Activated CD4-positive, alpha-beta T cell treated with anti-CD3 and anti-CD28 coated beads, Interleukin-2, amount 10 ng/mL, durations not matched to agents 7 days and 5 days (primary cell): ENCODE data around the gene ZNF789. TPM values are rescaled to one million over a fixed set of nuclear protein-coding genes. Genes with fewer than 3 reads are reported as not detected.
A peak's percentile ranks its signal among the peaks of the same experiment; 100 is the strongest.

ENCODE experiments used
- CTCF ChIA-PET: fragments of 350-600 bp; sonication (Branson Sonifier 250); formaldehyde crosslinking; loops from one replicate; lab custom pipeline; 2021; ENCODE audit warnings: antibody characterized with exemption; lab: Charles Lee
- POLR2A ChIA-PET: fragments of 350-600 bp; sonication (Branson Sonifier 250); formaldehyde crosslinking; loops from one replicate; lab custom pipeline; 2021; ENCODE audit warnings: antibody characterized with exemption; lab: Charles Lee
- DNase-seq: peaks from one replicate; pipeline ENCODE4 v3.0.0-alpha.2; 2020
- H3K27ac Mint-ChIP-seq: one replicate; pipeline ENCODE4 v1.8.0; 2021; ENCODE audit warnings: mild to moderate bottlenecking, moderate library complexity, mixed read lengths
- H3K27me3 Mint-ChIP-seq: one replicate; pipeline ENCODE4 v1.8.0; 2021; ENCODE audit warnings: mixed read lengths
- H3K36me3 Mint-ChIP-seq: one replicate; pipeline ENCODE4 v1.8.0; 2021; ENCODE audit warnings: low read depth, mixed read lengths
- H3K4me1 Mint-ChIP-seq: one replicate; pipeline ENCODE4 v1.8.0; 2021; ENCODE audit warnings: mixed read lengths
- H3K4me3 Mint-ChIP-seq: one replicate; pipeline ENCODE4 v1.8.0; 2021; ENCODE audit warnings: mild to moderate bottlenecking, moderate library complexity, mixed read lengths
- H3K9me3 Mint-ChIP-seq: one replicate; pipeline ENCODE4 v1.8.0; 2021; ENCODE audit warnings: mixed read lengths
- total RNA-seq, 2 experiments: library from RNA; stranded (reverse); gene quantifications; one replicate each; pipeline ENCODE4 v1.2.3, GENCODE V29; 2021

Gene ZNF789
- total RNA-seq, 2 experiments from 2014 or later = 28.1 to 28.2 TPM

DNA sequence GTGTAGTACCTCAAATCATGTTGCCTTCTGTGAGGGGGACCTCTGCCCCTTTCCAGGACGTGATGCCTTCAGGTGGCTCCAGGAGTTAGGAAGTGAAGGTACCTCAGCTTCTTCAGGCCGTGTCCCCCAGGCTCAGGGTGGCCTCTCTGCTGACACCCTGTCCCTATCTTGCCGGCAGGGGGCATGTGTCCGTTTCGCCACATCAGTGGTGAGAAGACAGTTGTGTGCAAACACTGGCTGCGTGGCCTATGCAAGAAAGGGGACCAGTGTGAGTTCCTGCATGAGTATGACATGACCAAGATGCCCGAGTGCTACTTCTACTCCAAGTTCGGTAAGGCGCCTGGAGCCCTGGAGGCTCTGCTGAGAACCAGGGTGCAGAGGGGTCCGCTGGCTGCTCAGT lies 24.7 kb upstream of the ZNF789 start:
- POLR2A ChIA-PET = no interaction called here
- H3K4me3 Mint-ChIP-seq = no peak overlapping the region
- DNase-seq = peak; percentile 20
- H3K27ac Mint-ChIP-seq = no peak overlapping the region
- H3K9me3 Mint-ChIP-seq = no peaks in the 10 kb centered on the region
- peaks cover 7% of the 10 kb centered on the region for H3K4me1 Mint-ChIP-seq
- CTCF ChIA-PET = interaction anchor here (0.6 to 1.2 kb wide), 4 partner anchors 11 to 182 kb away, joined by 3 to 5 read pairs (median 3); no protein-coding TSS in a partner anchor
- no peaks in the 10 kb centered on the region for H3K27me3 Mint-ChIP-seq
- H3K36me3 Mint-ChIP-seq = peaks cover 39% of the 10 kb centered on the region

DNA sequence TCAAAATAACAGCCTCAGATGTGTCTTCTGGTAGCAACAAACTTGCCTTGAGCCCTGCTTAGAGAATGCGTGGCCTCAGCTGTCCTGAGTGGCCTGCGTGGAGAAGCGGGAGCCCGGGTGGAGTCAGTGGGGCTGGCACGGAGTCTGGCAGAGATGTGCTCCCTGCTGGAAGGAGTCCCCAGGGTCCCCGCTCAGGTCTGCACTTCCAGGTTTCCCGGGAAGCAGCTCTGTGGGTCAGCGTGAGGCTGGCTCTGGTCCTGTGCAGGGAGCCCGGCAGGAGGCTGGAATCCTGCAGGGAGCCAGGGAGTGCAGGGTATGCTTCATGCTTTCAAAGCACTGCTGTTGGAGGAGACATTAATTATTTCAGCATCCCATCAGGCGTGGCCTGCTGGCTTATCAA lies 23.8 kb upstream of the ZNF789 start:
- Mint-ChIP-seq H3K4me1 (peaks cover 2% of the 10 kb centered on the region), H3K27ac (no peak overlapping the region), H3K4me3 (no peak overlapping the region), H3K36me3 (peaks cover 36% of the 10 kb centered on the region), H3K9me3 (no peaks in the 10 kb centered on the region), H3K27me3 (no peaks in the 10 kb centered on the region)
- POLR2A ChIA-PET = no interaction called here
- CTCF ChIA-PET = interaction anchor here (0.9 to 1.6 kb wide), 3 partner anchors 10 to 62 kb away, joined by 3 to 5 read pairs (median 4); no protein-coding TSS in a partner anchor
- DNase-seq = no peak

DNA sequence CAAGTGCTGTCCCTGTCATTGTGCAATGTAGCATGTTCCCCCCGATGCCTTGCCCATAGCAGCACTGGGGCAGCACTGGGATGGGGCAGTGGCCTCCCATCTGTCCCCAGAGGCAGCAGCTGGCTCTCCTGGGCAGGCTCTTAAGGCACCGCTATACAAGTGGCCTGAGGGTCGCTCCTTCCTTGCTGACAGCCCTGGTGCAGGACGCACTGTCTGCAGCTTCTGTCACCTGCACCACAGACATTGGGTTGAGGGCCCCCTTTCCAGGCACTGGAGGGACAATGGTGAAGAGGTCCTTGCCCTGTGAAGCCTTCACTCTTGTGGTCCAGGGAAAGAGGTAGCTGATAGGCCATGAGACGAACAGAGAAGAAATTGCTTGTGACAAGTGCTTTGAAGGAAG lies 23.4 kb upstream of the ZNF789 start:
- ChIA-PET POLR2A (no interaction called here), CTCF (interaction anchor here (0.9 to 1.6 kb wide), 3 partner anchors 10 to 62 kb away, joined by 3 to 4 read pairs (median 3); no protein-coding TSS in a partner anchor)
- H3K4me3 Mint-ChIP-seq = no peak overlapping the region
- H3K4me1 Mint-ChIP-seq = peaks cover 2% of the 10 kb centered on the region
- no peaks in the 10 kb centered on the region for H3K9me3 Mint-ChIP-seq
- peaks cover 37% of the 10 kb centered on the region for H3K36me3 Mint-ChIP-seq
- H3K27me3 Mint-ChIP-seq = no peaks in the 10 kb centered on the region
- no peak for DNase-seq
- H3K27ac Mint-ChIP-seq = no peak overlapping the region

DNA sequence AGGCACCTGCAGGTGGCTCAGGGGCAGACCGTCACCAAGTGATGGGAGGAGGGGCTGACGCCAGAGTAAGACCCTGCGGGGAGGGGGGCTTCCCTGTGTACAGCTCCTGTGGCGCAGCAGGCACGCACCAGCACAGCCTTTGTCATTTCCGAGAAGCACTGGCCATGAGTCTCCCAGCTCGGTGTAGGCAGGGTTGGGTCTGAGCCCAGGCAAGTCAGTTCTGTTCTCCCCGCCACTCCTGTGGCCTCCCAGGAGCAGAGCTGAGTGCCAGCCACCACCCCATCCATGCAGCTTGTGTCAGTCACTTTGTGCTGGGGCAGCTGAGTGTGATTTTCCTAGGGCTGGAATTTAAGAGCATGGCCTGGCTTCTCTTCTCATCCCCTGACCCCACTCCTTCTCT lies 20.8 kb upstream of the ZNF789 start:
- Mint-ChIP-seq H3K27me3 (no peaks in the 10 kb centered on the region), H3K27ac (no peak overlapping the region), H3K36me3 (peaks cover 30% of the 10 kb centered on the region), H3K4me1 (no peaks in the 10 kb centered on the region), H3K9me3 (no peaks in the 10 kb centered on the region), H3K4me3 (no peak overlapping the region)
- ChIA-PET CTCF (no interaction called here), POLR2A (no interaction called here)
- DNase-seq = no peak

DNA sequence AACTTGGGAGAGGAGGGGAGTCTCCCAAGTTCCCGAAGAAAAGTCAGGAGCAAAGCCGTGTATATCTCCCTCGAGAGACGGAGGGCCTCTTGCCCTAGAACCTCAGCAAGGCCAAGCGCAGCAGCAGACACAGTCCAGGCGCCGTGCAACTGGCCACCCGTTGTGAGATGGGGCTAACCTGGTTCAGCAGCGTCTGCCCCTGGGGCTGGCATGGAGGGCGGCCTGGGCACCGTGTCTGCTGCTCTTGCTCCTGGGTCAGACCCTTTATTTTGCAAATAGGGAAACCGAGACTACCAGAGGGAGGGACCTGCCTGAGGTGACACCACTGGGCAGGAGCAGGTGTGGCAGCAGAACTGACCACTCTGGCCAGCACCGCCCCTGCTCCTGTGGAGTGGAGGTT lies 20.1 kb upstream of the ZNF789 start:
- no peak overlapping the region for H3K27ac Mint-ChIP-seq
- H3K9me3 Mint-ChIP-seq = no peaks in the 10 kb centered on the region
- peaks cover 32% of the 10 kb centered on the region for H3K36me3 Mint-ChIP-seq
- ChIA-PET CTCF (no interaction called here), POLR2A (no interaction called here)
- H3K27me3 Mint-ChIP-seq = no peaks in the 10 kb centered on the region
- DNase-seq = no peak
- no peak overlapping the region for H3K4me3 Mint-ChIP-seq
- H3K4me1 Mint-ChIP-seq = no peaks in the 10 kb centered on the region

DNA sequence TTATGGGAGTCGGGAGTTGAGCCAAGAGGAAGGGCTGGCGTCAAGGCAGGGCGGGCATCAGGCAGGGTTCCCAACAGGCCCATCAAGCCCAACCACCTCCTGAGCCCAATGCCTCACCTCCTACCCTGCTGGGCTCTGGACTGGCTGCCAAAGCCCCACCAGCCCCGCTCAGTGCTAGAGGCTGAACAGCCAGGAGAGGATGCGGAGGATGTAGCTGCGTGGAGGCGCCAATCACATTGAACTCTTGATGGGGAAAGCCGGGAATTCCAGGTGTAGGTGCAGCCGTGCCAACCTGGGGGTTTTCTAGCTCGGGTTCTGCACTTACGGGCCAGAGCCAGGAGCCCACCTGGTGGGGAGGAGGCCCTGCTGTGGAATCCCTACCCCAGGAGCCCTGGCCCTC lies 19.6 kb upstream of the ZNF789 start:
- Mint-ChIP-seq H3K9me3 (no peaks in the 10 kb centered on the region), H3K4me3 (no peak overlapping the region), H3K36me3 (peaks cover 31% of the 10 kb centered on the region), H3K4me1 (no peaks in the 10 kb centered on the region), H3K27ac (no peak overlapping the region), H3K27me3 (no peaks in the 10 kb centered on the region)
- CTCF ChIA-PET = no interaction called here
- POLR2A ChIA-PET = no interaction called here
- no peak for DNase-seq

DNA sequence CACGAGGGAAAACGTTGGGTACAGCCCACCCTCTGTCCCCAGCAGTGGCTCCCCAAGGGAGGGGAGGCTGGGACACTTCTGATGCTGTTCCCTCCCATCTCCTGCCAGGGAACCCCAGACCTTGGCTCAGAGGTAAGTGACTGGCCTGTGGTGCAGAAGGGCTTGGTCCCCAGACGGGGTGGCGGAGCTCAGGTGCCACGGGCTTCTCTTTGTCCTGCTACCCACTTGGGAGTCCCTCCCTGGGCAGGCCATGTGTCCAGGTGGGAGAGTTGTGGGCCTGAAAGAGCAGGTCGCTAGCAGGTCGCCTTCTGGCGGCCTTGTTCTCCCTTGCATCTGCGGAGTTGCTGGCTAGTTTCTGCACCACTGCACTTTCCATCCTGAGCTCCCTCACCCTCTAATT lies 16.8 kb upstream of the ZNF789 start:
- no peaks in the 10 kb centered on the region for H3K9me3 Mint-ChIP-seq
- H3K27ac Mint-ChIP-seq = no peak overlapping the region
- H3K4me3 Mint-ChIP-seq = no peak overlapping the region
- POLR2A ChIA-PET = interaction anchor here (0.6 kb wide), 1 partner anchor 16 kb away, joined by 3 read pairs; no protein-coding TSS in a partner anchor
- no peaks in the 10 kb centered on the region for H3K27me3 Mint-ChIP-seq
- DNase-seq = no peak
- peaks cover 40% of the 10 kb centered on the region for H3K36me3 Mint-ChIP-seq
- peaks cover 8% of the 10 kb centered on the region for H3K4me1 Mint-ChIP-seq
- CTCF ChIA-PET = interaction anchor here (0.8 to 2.2 kb wide), 3 partner anchors 8 to 20 kb away, joined by 3 to 8 read pairs (median 3); partner anchors contain the start of gene ATP5MF

DNA sequence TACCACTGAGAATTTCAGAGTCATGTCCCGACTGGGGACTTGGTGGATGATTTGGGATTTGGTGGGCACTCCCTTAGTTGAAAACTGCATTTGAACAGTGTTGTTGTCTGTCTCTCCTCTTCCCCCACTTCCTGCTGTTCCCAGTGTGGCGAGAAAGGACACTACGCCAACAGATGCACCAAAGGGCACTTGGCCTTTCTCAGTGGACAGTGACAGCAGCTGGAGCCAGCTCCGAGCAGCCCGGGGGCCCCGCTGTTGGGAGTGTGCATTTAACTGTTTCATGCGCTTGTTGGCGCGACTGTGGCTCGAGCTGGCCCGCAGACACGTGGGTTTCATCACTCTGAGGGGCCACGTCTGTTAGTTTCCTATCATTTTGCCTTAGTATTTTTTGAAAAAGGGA lies 16.4 kb upstream of the ZNF789 start:
- H3K36me3 Mint-ChIP-seq = peaks cover 35% of the 10 kb centered on the region
- peak overlapping the region; percentile 20 for H3K27ac Mint-ChIP-seq
- H3K9me3 Mint-ChIP-seq = no peaks in the 10 kb centered on the region
- POLR2A ChIA-PET = interaction anchor here (0.6 kb wide), 1 partner anchor 17 kb away, joined by 3 read pairs; no protein-coding TSS in a partner anchor
- H3K27me3 Mint-ChIP-seq = no peaks in the 10 kb centered on the region
- CTCF ChIA-PET = interaction anchor here (2.2 kb wide), 1 partner anchor 9 kb away, joined by 8 read pairs; the partner anchor contains the start of gene ATP5MF
- DNase-seq = no peak
- H3K4me1 Mint-ChIP-seq = peaks cover 8% of the 10 kb centered on the region
- H3K4me3 Mint-ChIP-seq = no peak overlapping the region

DNA sequence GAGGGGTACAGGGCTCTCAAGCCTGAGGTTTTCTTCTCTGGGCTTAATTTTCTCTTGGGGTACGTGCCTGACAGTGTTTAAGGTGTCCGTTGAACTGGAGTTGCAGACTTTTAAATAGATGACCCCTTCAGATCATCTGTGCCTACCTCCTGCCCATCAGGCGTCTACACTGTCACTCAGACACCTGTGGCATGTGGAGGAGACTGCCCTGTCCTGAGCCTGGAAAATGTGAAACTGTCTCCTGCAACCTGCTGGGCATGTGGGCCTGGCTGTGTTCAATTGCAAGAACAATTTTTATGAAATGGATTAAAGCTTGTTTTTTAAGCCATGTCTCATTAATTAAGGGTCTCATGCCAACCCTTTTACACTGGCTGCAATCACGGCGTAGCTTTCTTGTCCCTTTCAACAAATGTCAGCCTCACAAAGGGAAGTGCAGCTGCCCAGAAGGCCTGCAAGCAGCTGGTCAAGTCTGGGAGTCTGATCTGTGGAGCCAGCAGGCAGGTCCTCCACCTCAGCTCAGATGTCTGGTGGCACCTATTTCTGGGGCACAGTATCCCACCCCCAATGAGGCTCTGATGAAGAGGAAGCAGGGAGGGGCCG lies 15.5 kb upstream of the ZNF789 start:
- H3K27me3 Mint-ChIP-seq = no peaks in the 10 kb centered on the region
- no peak overlapping the region for H3K4me3 Mint-ChIP-seq
- peaks cover 8% of the 10 kb centered on the region for H3K4me1 Mint-ChIP-seq
- ChIA-PET POLR2A (interaction anchor here (0.6 kb wide), 1 partner anchor 41 kb away, joined by 3 read pairs; no protein-coding TSS in a partner anchor), CTCF (interaction anchor here (0.9 to 2.2 kb wide), 2 partner anchors 8 to 181 kb away, joined by 3 to 8 read pairs; partner anchors contain the start of gene ATP5MF)
- H3K27ac Mint-ChIP-seq = no peak overlapping the region
- DNase-seq = no peak
- no peaks in the 10 kb centered on the region for H3K9me3 Mint-ChIP-seq
- H3K36me3 Mint-ChIP-seq = peaks cover 37% of the 10 kb centered on the region

DNA sequence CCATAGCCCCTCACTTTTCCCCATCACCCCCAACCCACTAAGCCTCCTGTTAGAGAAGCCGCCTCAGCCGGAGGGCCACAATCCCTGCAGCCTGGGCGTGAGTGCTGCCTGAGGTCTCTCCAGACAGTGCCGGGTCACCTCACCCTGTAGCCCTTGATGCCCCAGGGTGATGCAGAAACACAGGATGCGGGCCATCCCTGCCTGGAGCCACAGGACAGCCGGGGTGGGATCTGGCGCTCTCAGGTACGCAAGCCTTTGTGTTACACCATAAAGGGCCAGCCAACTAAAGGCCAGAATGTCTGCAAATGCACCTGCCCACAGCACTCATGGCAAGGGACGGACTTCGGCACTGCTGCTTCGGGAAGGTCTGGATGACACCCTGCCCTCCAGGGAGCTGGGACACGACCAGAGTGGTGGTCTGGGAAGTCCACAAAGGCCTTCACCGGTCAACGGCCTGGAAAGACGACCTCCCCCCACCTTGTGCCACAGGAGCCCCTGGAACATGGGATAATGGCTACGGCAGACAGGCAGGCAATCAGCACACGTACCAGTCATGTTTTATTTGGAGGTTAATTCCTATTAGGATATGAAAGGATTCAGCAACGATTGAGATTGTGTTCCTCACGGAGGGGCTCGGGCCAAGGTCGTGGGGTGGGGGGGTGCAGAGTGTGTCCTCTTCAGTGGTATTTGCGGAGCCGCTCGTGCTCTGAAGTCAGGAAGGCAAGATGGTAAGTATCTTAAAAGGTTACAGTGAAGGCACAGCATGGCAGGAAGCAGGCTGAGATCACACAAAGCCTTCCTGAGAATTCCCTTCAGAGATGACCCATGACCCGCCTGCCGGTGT lies 14.8 kb upstream of the ZNF789 start:
- DNase-seq = no peak
- Mint-ChIP-seq H3K4me3 (no peak overlapping the region), H3K36me3 (peaks cover 40% of the 10 kb centered on the region), H3K4me1 (peaks cover 10% of the 10 kb centered on the region), H3K9me3 (no peaks in the 10 kb centered on the region), H3K27ac (no peak overlapping the region), H3K27me3 (no peaks in the 10 kb centered on the region)
- ChIA-PET CTCF (interaction anchor here (0.9 to 2.2 kb wide), 2 partner anchors 8 to 181 kb away, joined by 3 to 8 read pairs; partner anchors contain the start of gene ATP5MF), POLR2A (interaction anchor here (0.6 kb wide), 1 partner anchor 40 kb away, joined by 3 read pairs; no protein-coding TSS in a partner anchor)

DNA sequence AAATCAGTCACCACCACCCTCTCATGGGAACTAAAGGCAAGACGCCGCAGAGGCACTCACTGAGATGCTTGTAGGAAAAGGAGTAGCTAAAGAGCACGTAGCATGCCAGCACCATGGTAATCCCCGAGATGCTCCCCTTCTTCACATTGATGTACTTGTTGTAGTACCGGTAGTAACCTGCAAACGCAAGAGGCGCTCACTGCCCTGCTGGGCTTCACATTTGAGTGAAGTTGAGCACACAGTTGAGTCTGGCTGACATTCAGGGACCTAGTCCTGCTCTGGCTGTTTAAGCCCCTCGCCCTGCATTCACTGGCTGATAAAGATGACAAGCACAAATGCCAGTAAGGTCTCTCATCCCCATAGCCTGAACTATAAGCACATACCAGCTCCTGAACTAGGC lies 13.6 kb upstream of the ZNF789 start:
- H3K36me3 Mint-ChIP-seq = peaks cover 40% of the 10 kb centered on the region
- peaks cover 17% of the 10 kb centered on the region for H3K4me1 Mint-ChIP-seq
- peak overlapping the region; percentile 74 for H3K27ac Mint-ChIP-seq
- H3K27me3 Mint-ChIP-seq = no peaks in the 10 kb centered on the region
- ChIA-PET CTCF (interaction anchor here (0.9 to 1.3 kb wide), 3 partner anchors 10 to 12 kb away, joined by 3 to 5 read pairs (median 3); no protein-coding TSS in a partner anchor), POLR2A (no interaction called here)
- DNase-seq = peak; percentile 45
- no peak overlapping the region for H3K4me3 Mint-ChIP-seq
- H3K9me3 Mint-ChIP-seq = no peaks in the 10 kb centered on the region

DNA sequence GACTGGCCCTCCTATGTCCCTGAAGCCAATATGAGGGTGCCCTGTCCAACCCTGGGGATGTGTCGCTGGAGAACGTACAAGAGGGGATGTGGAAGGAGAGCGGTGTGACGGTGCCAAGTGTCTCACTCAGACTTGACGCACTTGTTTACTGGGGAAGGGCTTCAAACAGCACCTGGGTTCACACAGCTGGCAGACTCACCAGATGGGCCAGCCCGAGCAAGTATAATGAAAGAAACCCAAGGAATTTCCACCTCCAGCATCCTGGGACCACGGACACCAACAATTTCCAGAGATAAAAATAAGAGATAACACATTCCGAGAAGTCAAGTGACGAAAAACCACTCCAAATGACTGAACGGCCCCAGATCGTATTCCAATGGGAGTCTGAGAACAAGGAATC lies 12.0 kb upstream of the ZNF789 start:
- Mint-ChIP-seq H3K9me3 (no peaks in the 10 kb centered on the region), H3K27ac (no peak overlapping the region), H3K4me1 (peaks cover 28% of the 10 kb centered on the region), H3K36me3 (peaks cover 45% of the 10 kb centered on the region), H3K27me3 (no peaks in the 10 kb centered on the region), H3K4me3 (no peak overlapping the region)
- ChIA-PET POLR2A (no interaction called here), CTCF (interaction anchor here (0.6 to 1.4 kb wide), 3 partner anchors 9 to 58 kb away, joined by 3 to 4 read pairs (median 3); no protein-coding TSS in a partner anchor)
- DNase-seq = no peak
